Caco-2 (cell line): Measurements from ENCODE around the gene PPIA. TPM values are rescaled to one million over a fixed set of nuclear protein-coding genes. Genes with fewer than 3 reads are reported as not detected.
"Not testable (repeated sequence)": the region's sequence is repeated elsewhere in the genome, so short reads cannot be mapped to it uniquely, and the experiment has no call there.

ENCODE experiments used
- BruUV-seq: library from RNA; stranded (reverse); fragments of 400-500 nt; replicated peaks from 2 replicates; lab custom pipeline; 2021; lab: Mats Ljungman, UMichigan
- CTCF ChIA-PET: fragments of 300-600 bp; sonication (Branson Sonifier 250); formaldehyde crosslinking; loops from one replicate; lab custom pipeline; 2022; ENCODE audit warnings: antibody characterized with exemption; lab: Charles Lee
- POLR2A ChIA-PET: fragments of 300-600 bp; sonication (Branson Sonifier 250); formaldehyde crosslinking; loops from one replicate; lab custom pipeline; 2022; ENCODE audit warnings: antibody characterized with exemption; lab: Charles Lee
- DNase-seq, 2 experiments: peaks; one replicate each; pipeline versions ENCODE4 v3.0.0 to v3.0.0-alpha.2; 2020 to 2022
- H3K27me3 ChIP-seq: replicated peaks from 2 replicates; pipeline ENCODE4 v1.6.0; 2011; ENCODE audit warnings: low read length; ENCODE audit not compliant: control insufficient read depth, insufficient read depth
- H3K36me3 ChIP-seq: 2 replicates; pipeline ENCODE4 v1.5.1; 2011; ENCODE audit warnings: low read length; ENCODE audit not compliant: control insufficient read depth, insufficient read depth
- H3K4me1 ChIP-seq: fragments of 250-450 bp; sonication (Bioruptor Pico); 2 replicates; pipeline ENCODE4 v1.5.1; 2020; ENCODE audit warnings: mild to moderate bottlenecking
- H3K4me3 ChIP-seq: 2 replicates; pipeline ENCODE4 v1.5.1; 2011; ENCODE audit warnings: low read depth, mild to moderate bottlenecking, control low read depth, low read length
- H3K9me3 ChIP-seq: fragments of 250-450 bp; sonication (Bioruptor Pico); 2 replicates; pipeline ENCODE4 v1.5.1; 2020; ENCODE audit warnings: mild to moderate bottlenecking, moderate library complexity
- H3K27ac Mint-ChIP-seq: one replicate; pipeline ENCODE4 v1.8.0; 2022; ENCODE audit warnings: mixed read lengths; ENCODE audit not compliant: unreplicated experiment
- H3K27me3 Mint-ChIP-seq: one replicate; pipeline ENCODE4 v1.8.0; 2022; ENCODE audit warnings: mixed read lengths; ENCODE audit not compliant: insufficient read depth, unreplicated experiment
- H3K36me3 Mint-ChIP-seq: one replicate; pipeline ENCODE4 v1.8.0; 2022; ENCODE audit warnings: mild to moderate bottlenecking, mixed read lengths; ENCODE audit not compliant: insufficient read depth, unreplicated experiment
- H3K4me1 Mint-ChIP-seq: one replicate; pipeline ENCODE4 v1.8.0; 2022; ENCODE audit warnings: low read depth, mixed read lengths; ENCODE audit not compliant: unreplicated experiment
- H3K4me3 Mint-ChIP-seq: one replicate; pipeline ENCODE4 v1.8.0; 2022; ENCODE audit warnings: mild to moderate bottlenecking, moderate library complexity, mixed read lengths; ENCODE audit not compliant: unreplicated experiment
- H3K9me3 Mint-ChIP-seq: one replicate; pipeline ENCODE4 v1.8.0; 2022; ENCODE audit warnings: mixed read lengths; ENCODE audit not compliant: unreplicated experiment
- CTCF ChIP-seq, 2 experiments: fragments of 200-600 bp in 1 of 2; IDR thresholded peaks; 1 replicate in 1 of 2; 2 replicates in 1 of 2; pipeline versions ENCODE4 v1.5.1 to v1.8.0; 2011 to 2022; ENCODE audit warnings: antibody characterized with exemption in 1 of 2, control low read depth in 1 of 2, inconsistent platforms in 1 of 2, low read depth in 1 of 2, low read length in 1 of 2, mild to moderate bottlenecking in 1 of 2, moderate library complexity in 1 of 2; ENCODE audit not compliant: insufficient read depth in 1 of 2, severe bottlenecking in 1 of 2, unreplicated experiment in 1 of 2
- intact Hi-C: fragments of 100-400 bp; cut with micrococcal nuclease; formaldehyde crosslinking; loops from one replicate; pipeline ENCODE4 v1.10.0; 2022; ENCODE audit not compliant: unreplicated experiment
- total RNA-seq: library from RNA; stranded (reverse); gene quantifications from 2 replicates; pipeline ENCODE4 v1.2.3, GENCODE V29; 2022

The PPIA gene
- total RNA-seq, 1 experiment from 2014 or later: 2,104 TPM

GRCh38 chr7:44783407-44783806 lies 13.1 kb upstream of the PPIA start:
- peaks cover 7% of the 10 kb centered on the region for H3K9me3 ChIP-seq
- no peak for TF ChIP-seq CTCF (IDR thresholded peaks at IDR 0.05; ENCODE audit: insufficient read depth in 1 of 2, low read depth in 1 of 2, low read length in 1 of 2, severe bottlenecking in 1 of 2, unreplicated experiment in 1 of 2)
- H3K27ac Mint-ChIP-seq: no peak overlapping the region
- BruUV-seq: no TSS peak
- no peak overlapping the region for H3K4me3 ChIP-seq
- no peaks in the 10 kb centered on the region for H3K4me1 Mint-ChIP-seq
- ChIA-PET CTCF (no interaction called here), POLR2A (no interaction called here)
- H3K4me3 Mint-ChIP-seq: no peak overlapping the region
- DNase-seq: no peak
- no peaks in the 10 kb centered on the region for H3K36me3 ChIP-seq
- H3K27me3 ChIP-seq: no peaks in the 10 kb centered on the region
- no peaks in the 10 kb centered on the region for H3K27me3 Mint-ChIP-seq
- H3K4me1 ChIP-seq: no peaks in the 10 kb centered on the region
- H3K9me3 Mint-ChIP-seq: peaks cover 10% of the 10 kb centered on the region
- intact Hi-C loops: no loop called here
- H3K36me3 Mint-ChIP-seq: no peaks in the 10 kb centered on the region

- H3K4me3 Mint-ChIP-seq: no peak overlapping the region
- no peak for TF ChIP-seq CTCF (IDR thresholded peaks at IDR 0.05; ENCODE audit: insufficient read depth in 1 of 2, low read depth in 1 of 2, low read length in 1 of 2, severe bottlenecking in 1 of 2, unreplicated experiment in 1 of 2)
- intact Hi-C loops: no loop called here
- peaks cover 10% of the 10 kb centered on the region for H3K9me3 Mint-ChIP-seq
- ChIA-PET CTCF (no interaction called here), POLR2A (no interaction called here)
- DNase-seq: no peak
- no peaks in the 10 kb centered on the region for H3K4me1 Mint-ChIP-seq
- Histone ChIP-seq H3K36me3 (no peaks in the 10 kb centered on the region), H3K4me3 (no peak overlapping the region), H3K9me3 (peaks cover 7% of the 10 kb centered on the region), H3K27me3 (no peaks in the 10 kb centered on the region), H3K4me1 (no peaks in the 10 kb centered on the region)
- H3K27ac Mint-ChIP-seq: no peak overlapping the region
- H3K27me3 Mint-ChIP-seq: no peaks in the 10 kb centered on the region
- BruUV-seq: no TSS peak
- no peaks in the 10 kb centered on the region for H3K36me3 Mint-ChIP-seq
Observed at GRCh38 chr7:44784364-44784763, 12.1 kb upstream of the PPIA start.

GRCh38 chr7:44785218-44785617 lies 11.3 kb upstream of the PPIA start:
- H3K4me3 ChIP-seq, H3K4me3 Mint-ChIP-seq, H3K27ac Mint-ChIP-seq, H3K4me1 Mint-ChIP-seq, H3K4me1 ChIP-seq, H3K36me3 ChIP-seq, POLR2A ChIA-PET, intact Hi-C loops, H3K9me3 ChIP-seq, H3K27me3 Mint-ChIP-seq, BruUV-seq, H3K36me3 Mint-ChIP-seq, DNase-seq, CTCF ChIA-PET, H3K27me3 ChIP-seq: not testable (repeated sequence)
- peaks cover 10% of the 10 kb centered on the region for H3K9me3 Mint-ChIP-seq

GRCh38 chr7:44787041-44787440 lies 9.4 kb upstream of the PPIA start:
- H3K4me1 Mint-ChIP-seq: no peaks in the 10 kb centered on the region
- TF ChIP-seq CTCF (IDR thresholded peaks at IDR 0.05; ENCODE audit: insufficient read depth in 1 of 2, low read depth in 1 of 2, low read length in 1 of 2, severe bottlenecking in 1 of 2, unreplicated experiment in 1 of 2): no peak
- no peaks in the 10 kb centered on the region for H3K36me3 Mint-ChIP-seq
- Histone ChIP-seq H3K4me1 (no peaks in the 10 kb centered on the region), H3K4me3 (no peak overlapping the region), H3K27me3 (no peaks in the 10 kb centered on the region), H3K36me3 (no peaks in the 10 kb centered on the region), H3K9me3 (peaks cover 7% of the 10 kb centered on the region)
- BruUV-seq: no TSS peak
- DNase-seq: no peak
- intact Hi-C loops: no loop called here
- ChIA-PET CTCF (no interaction called here), POLR2A (no interaction called here)
- H3K9me3 Mint-ChIP-seq: peaks cover 10% of the 10 kb centered on the region
- H3K27me3 Mint-ChIP-seq: no peaks in the 10 kb centered on the region
- H3K27ac Mint-ChIP-seq: no peak overlapping the region
- no peak overlapping the region for H3K4me3 Mint-ChIP-seq
